A549 treated with DMSO at 1 μM for 4 hours (cell line): Measurements from ENCODE around the gene GLB1L3. TPM values are rescaled to one million over a fixed set of nuclear protein-coding genes. Genes with fewer than 3 reads are reported as not detected.

ENCODE experiments used
- total RNA-seq: library from RNA; stranded (reverse); fragments of 200-300 nt; extraction: Qiagen RNA extraction; gene quantifications from 5 replicates; pipeline ENCODE4 v1.2.3, GENCODE V29; 2022; ENCODE audit warnings: low read depth

Gene GLB1L3
- 0.04 TPM in 1 of 5 replicates, not detected in the others for total RNA-seq

GRCh38 chr11:134275534-134276395 lies at the start of gene GLB1L3:
Gene GLB1L3, plus strand, starts transcription at chr11:134276379. Its CDS starts 362 bp downstream, at chr11:134276741.

DNA sequence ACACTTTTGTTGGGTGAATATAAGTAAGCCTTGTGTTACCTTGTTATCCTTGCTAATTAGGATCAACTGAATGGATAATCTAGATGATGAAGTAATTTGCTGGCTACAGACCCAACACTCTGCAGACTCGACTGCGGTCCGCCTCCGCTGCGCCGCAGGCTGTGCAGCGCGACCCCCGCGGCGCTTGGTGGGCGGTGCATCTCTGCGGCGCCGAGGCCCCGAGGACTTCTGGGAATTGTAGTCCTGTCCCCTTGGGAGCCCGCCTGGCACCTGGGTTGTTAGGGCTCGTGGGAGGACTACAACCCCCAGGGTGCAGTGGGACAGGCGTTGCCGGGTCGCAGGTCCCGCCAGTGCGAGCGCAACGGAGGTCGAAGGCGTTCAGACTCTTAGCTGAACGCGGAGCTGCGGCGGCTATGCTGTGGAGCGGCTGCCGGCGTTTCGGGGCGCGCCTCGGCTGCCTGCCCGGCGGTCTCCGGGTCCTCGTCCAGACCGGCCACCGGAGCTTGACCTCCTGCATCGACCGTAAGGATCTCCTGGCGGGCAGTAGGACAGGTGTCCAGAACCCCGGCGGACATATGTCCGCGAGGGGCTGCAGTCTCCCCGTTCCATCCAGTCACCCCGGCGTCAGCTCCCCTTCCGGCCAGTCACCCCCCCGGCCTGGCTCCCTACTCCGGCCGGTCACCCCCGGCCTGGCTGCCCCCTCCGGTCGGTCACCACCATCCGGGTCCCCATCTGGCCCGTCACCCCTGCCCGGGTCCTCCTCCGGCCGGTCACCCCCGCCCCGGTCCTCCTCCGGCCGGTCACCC lies 22.8 kb upstream of the GLB1L3 start, which contains the start of the genes ACAD8 and THYN1:
TSS of gene ACAD8 (plus strand) at position 381 of the 806 bp plus-strand sequence. CDS start at position 414, 33 bp downstream.
TSS of gene THYN1 (minus strand) at position 165 of the 806 bp plus-strand sequence. CDS start 470 bp downstream, outside the sequence.

GRCh38 chr11:134331354-134332188 lies 55.4 kb downstream of the GLB1L3 start, which contains the start of gene GLB1L2:
Gene GLB1L2, plus strand, starts transcription at chr11:134331988. Its CDS starts 74 bp downstream, at chr11:134332062.

Other genes starting within 250 kb of the GLB1L3 start
- gene JAM3, start 207.3 kb upstream of the GLB1L3 start, total RNA-seq = 3.9 to 4.9 TPM (median 4.4 TPM) in 5 replicates
- 22.5 to 31.0 TPM (median 29.4 TPM) in 5 replicates for gene NCAPD3, start 52.4 kb upstream of the GLB1L3 start, total RNA-seq
- gene VPS26B, start 51.7 kb upstream of the GLB1L3 start, total RNA-seq = 19.1 to 22.5 TPM (median 21.7 TPM) in 5 replicates
- 16.7 to 18.4 TPM (median 16.9 TPM) in 5 replicates for gene THYN1, start 23.0 kb upstream of the GLB1L3 start, total RNA-seq
- 8.3 to 9.6 TPM (median 9.2 TPM) in 5 replicates for gene ACAD8, start 22.8 kb upstream of the GLB1L3 start, total RNA-seq
- 2.1 to 2.4 TPM (median 2.2 TPM) in 5 replicates for gene GLB1L2, start 55.6 kb downstream of the GLB1L3 start, total RNA-seq
- gene B3GAT1, start 135.9 kb downstream of the GLB1L3 start, total RNA-seq = 0.05 TPM in 1 of 5 replicates, not detected in the others